Measurements from ENCODE around the gene DUSP15.

DUSP15 gene

DNA sequence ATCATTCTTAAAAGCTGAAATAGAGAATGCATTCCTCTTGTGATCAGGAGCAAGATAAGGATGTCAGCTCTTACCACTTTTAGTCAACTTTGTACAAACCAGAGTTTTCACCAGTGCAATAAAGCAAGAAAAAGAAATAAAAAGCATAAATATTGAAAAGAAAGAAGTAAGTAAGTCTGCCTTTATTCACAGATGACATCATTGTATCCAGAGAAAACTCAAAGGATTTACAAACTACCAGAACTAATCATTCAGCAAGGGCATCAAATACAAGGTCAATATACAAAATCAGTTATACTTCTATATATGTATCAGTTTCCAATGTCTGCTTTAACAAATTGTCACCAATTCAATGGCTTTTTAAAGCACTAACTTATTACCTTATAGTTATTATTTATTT is 13.5 kb upstream of the DUSP15 start:
- H3K27ac ChIP-seq (ENCODE audit: low read length): no peak overlapping the region
- H3K4me1 ChIP-seq (ENCODE audit: insufficient read depth, low read length): no peaks in the 10 kb centered on the region
- H3K9ac ChIP-seq (ENCODE audit: low read depth, low read length): no peak overlapping the region
- H3K9me3 ChIP-seq (ENCODE audit: insufficient read depth, low read depth, low read length): no peaks in the 10 kb centered on the region
- H3K4me3 ChIP-seq (ENCODE audit: low read length): no peak overlapping the region
- peaks cover 4% of the 10 kb centered on the region for H3K27me3 ChIP-seq (ENCODE audit: insufficient read depth, low read length)
- no peaks in the 10 kb centered on the region for H3K36me3 ChIP-seq (ENCODE audit: insufficient read depth, low read depth, low read length)

DNA sequence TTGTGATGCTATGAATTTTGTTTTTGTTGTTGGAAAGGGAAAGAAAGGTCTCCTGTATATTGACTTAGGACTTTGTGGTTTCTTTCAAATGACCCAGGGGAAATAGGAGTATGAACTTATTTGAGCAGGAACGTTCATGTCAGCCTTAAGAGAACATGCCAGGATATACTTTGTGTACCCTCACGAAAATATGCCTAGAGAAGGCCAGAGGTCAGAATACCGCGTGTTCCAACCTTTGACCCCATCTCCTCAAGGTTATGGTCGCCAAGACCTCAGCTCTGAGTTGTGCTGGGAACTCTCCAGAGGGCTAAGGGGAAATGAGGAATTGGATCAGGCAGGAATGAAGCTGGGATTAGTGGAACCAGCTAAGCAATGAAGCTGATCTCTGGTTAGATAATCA is 11.6 kb upstream of the DUSP15 start:
- Histone ChIP-seq H3K9ac (ENCODE audit: low read depth, low read length) (no peak overlapping the region), H3K27ac (ENCODE audit: low read length) (no peak overlapping the region), H3K27me3 (ENCODE audit: insufficient read depth, low read length) (peaks cover 10% of the 10 kb centered on the region), H3K9me3 (ENCODE audit: insufficient read depth, low read depth, low read length) (no peaks in the 10 kb centered on the region), H3K4me3 (ENCODE audit: low read length) (no peak overlapping the region), H3K36me3 (ENCODE audit: insufficient read depth, low read depth, low read length) (no peaks in the 10 kb centered on the region), H3K4me1 (ENCODE audit: insufficient read depth, low read length) (no peaks in the 10 kb centered on the region)

DNA sequence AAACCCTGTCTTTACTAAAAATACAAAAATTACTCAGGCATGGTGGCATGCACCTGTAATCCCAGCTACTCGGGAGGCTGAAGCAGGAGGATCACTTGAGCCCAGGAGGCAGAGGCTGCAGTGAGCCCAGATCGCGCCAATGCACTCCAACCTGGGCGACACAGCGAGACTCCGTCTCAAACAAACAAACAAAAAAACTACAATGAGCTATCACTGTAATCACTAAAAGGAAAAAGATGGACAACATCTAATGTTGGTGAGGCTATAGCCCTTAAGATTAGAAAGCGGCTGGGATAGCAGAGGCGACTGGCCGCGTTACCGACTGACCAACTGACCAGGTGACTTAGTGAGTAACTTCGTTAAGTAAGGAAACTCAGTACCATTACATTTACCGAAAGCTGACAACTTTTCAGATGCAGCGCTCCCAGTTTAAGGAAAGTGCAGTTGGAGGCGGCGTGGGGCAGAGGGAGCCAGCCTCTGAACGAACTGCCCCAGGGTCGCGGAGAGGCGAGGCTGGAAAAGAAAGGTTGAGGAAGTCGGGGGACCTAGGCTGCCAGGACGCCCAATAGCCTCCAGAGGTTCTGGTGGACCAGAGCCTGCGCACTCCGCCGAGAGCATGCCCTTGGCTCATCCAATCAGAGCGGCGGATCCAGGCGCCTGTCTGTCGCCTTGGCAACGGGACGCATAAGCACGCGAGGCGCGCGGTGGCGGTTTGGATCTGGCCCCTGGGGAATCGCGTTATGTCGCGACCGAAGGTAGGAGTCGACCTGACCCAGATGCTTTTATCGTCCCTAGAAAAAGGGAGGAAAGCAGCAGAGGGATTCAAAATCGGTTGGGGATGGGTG is 9.0 kb upstream of the DUSP15 start:
- H3K27ac ChIP-seq (ENCODE audit: low read length): no peak overlapping the region
- H3K4me1 ChIP-seq (ENCODE audit: insufficient read depth, low read length): no peaks in the 10 kb centered on the region
- no peaks in the 10 kb centered on the region for H3K36me3 ChIP-seq (ENCODE audit: insufficient read depth, low read depth, low read length)
- H3K9me3 ChIP-seq (ENCODE audit: insufficient read depth, low read depth, low read length): no peaks in the 10 kb centered on the region
- H3K27me3 ChIP-seq (ENCODE audit: insufficient read depth, low read length): peaks cover 10% of the 10 kb centered on the region
- peak overlapping the region; percentile 82 for H3K4me3 ChIP-seq (ENCODE audit: low read length)
- H3K9ac ChIP-seq (ENCODE audit: low read depth, low read length): peak overlapping the region; percentile 62; the same call in 1 of the 2 replicates

DNA sequence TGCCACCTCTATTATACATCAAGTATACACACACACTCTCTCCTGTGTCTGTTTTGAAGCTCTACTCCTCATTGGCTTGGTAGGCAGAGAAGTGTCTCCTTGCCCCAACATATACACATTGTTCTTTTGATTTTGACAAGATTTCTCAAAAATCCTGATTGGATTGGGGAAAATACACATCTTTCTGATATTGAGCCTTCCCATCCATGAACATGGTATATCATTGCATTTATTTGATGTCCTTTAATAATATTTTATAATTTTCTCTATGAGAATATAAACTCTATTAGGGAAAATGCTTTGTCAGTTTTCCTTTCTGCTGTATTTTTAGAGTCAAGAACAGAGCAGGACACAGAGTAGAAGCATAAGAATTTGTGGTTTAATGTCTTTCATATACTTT is 7.4 kb upstream of the DUSP15 start:
- H3K9me3 ChIP-seq (ENCODE audit: insufficient read depth, low read depth, low read length): no peaks in the 10 kb centered on the region
- H3K36me3 ChIP-seq (ENCODE audit: insufficient read depth, low read depth, low read length): no peaks in the 10 kb centered on the region
- peaks cover 14% of the 10 kb centered on the region for H3K27me3 ChIP-seq (ENCODE audit: insufficient read depth, low read length)
- no peak overlapping the region for H3K4me3 ChIP-seq (ENCODE audit: low read length)
- H3K4me1 ChIP-seq (ENCODE audit: insufficient read depth, low read length): no peaks in the 10 kb centered on the region
- H3K27ac ChIP-seq (ENCODE audit: low read length): no peak overlapping the region
- no peak overlapping the region for H3K9ac ChIP-seq (ENCODE audit: low read depth, low read length)

DNA sequence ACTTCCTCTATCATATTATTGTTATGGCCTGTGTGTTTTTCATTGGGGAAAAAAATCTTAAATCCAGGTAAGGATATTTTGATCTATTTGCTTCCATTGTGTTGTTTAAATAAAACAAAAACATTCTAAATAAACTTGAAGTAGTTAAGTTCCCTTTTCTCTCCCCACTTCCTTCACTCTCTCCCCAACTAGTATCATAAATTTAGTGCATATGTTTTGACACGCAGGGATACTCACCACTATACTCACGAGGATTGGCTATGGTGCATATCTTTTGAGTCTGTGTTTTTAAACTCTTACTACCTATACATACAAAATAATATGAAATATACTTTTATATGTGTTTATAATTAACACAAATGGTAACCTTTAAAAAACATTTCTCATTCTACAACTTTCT is 5.3 kb upstream of the DUSP15 start:
- Histone ChIP-seq H3K9me3 (ENCODE audit: insufficient read depth, low read depth, low read length) (no peaks in the 10 kb centered on the region), H3K9ac (ENCODE audit: low read depth, low read length) (no peak overlapping the region), H3K27me3 (ENCODE audit: insufficient read depth, low read length) (peaks cover 28% of the 10 kb centered on the region), H3K27ac (ENCODE audit: low read length) (no peak overlapping the region), H3K36me3 (ENCODE audit: insufficient read depth, low read depth, low read length) (no peaks in the 10 kb centered on the region), H3K4me1 (ENCODE audit: insufficient read depth, low read length) (no peaks in the 10 kb centered on the region), H3K4me3 (ENCODE audit: low read length) (no peak overlapping the region)

DNA sequence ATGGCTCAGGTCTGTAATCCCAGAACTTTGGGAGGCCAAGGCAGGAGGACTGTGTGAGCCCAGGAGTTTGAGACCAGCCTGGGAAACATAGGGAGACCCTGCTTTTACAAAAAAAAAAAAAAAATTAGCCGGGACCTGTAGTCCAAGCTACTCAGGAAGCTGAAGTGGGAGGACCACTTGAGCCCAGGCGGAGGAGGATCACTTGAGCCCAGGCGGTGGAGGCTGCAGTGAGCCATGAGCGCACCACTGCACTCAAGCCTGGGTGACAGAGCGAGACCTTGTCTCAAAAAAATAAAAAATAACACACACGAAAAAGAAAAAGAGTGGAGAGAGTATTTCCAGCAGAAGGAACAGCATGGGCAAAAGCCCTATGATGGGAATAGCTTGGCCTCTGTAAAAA is 2.1 kb upstream of the DUSP15 start:
- Histone ChIP-seq H3K4me1 (ENCODE audit: insufficient read depth, low read length) (no peaks in the 10 kb centered on the region), H3K27ac (ENCODE audit: low read length) (no peak overlapping the region), H3K36me3 (ENCODE audit: insufficient read depth, low read depth, low read length) (no peaks in the 10 kb centered on the region), H3K9ac (ENCODE audit: low read depth, low read length) (no peak overlapping the region), H3K4me3 (ENCODE audit: low read length) (no peak overlapping the region), H3K9me3 (ENCODE audit: insufficient read depth, low read depth, low read length) (no peaks in the 10 kb centered on the region), H3K27me3 (ENCODE audit: insufficient read depth, low read length) (peaks cover 45% of the 10 kb centered on the region)

DNA sequence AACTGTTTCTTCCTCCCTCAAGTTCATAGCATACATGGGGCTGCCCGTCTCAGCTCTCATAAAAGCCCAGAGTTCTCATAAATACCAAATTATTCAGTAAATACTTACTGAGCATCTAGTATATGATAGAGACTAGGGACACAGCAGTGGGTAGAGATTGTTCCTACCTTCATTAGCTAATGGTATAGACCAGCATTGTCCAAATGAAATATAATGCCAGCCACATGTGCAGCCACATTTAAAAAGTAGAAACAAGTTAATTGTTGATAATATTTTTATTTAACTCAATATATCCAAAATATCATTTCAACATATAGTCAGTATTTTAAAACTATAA is 1.3 kb upstream of the DUSP15 start:
- no peaks in the 10 kb centered on the region for H3K36me3 ChIP-seq (ENCODE audit: insufficient read depth, low read depth, low read length)
- no peaks in the 10 kb centered on the region for H3K9me3 ChIP-seq (ENCODE audit: insufficient read depth, low read depth, low read length)
- H3K27ac ChIP-seq (ENCODE audit: low read length): no peak overlapping the region
- peaks cover 45% of the 10 kb centered on the region for H3K27me3 ChIP-seq (ENCODE audit: insufficient read depth, low read length)
- no peaks in the 10 kb centered on the region for H3K4me1 ChIP-seq (ENCODE audit: insufficient read depth, low read length)
- H3K4me3 ChIP-seq (ENCODE audit: low read length): no peak overlapping the region
- H3K9ac ChIP-seq (ENCODE audit: low read depth, low read length): no peak overlapping the region

DNA sequence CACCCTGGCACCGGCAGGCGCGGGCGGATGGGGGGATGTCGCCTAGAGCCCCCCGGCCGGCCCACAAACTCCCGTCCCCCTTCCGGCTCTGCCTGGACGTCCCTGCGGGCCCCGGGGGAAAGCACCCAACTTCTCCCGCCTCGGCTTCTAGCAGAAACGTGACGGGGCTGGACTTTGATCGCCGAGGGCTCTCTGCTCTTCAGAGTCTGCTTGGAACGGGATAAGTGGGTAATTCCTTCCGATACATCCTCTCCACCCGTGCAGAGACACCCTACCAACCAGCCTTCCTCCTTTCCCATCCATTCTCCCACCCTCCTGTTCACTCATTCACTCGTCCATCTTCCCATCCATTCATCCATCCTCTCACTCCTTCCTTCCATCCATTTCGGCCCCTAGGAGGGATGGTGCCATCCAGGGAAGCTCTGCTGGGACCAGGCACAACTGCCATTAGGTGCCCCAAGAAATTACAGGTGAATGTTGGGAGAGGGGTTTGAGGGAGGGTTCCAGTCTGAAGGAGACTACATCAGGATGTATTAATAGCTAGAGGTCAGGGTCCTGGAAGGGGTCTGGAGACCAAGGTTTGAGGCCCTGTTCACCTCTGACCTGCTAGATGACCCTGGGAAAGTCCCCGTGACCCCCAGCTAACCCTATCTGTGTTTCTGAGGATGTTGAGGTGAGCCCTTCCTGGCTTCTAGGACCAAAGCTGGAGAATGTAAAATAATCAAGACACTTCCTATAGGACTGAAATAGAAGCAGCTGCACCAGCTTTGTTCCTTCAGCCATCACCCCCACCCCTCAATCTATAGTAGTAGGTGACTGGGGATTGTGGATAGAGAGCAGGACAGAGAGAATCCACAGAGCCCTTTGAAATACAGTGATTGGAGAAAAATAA is 645 bp upstream of the DUSP15 start:
- peak overlapping the region; percentile 66; the same call in 1 of the 2 replicates for H3K9ac ChIP-seq (ENCODE audit: low read depth, low read length)

DNA sequence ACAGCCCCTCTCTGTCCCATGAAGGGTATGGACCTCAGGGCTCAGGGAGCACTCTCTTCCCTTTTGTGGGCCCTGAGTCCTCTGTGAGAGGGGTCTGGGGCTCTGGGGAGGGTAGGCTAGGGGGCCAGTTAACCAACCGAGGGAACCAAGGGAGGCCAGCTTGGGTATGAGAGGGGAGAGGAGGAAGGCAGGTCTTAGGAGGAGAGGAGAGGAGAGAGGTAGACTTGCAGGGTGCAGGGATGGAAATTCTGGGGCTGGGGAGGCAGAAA is 720 bp downstream of the DUSP15 start:
- Histone ChIP-seq H3K4me3 (ENCODE audit: low read length) (peak overlapping the region; percentile 63), H3K36me3 (ENCODE audit: insufficient read depth, low read depth, low read length) (no peaks in the 10 kb centered on the region), H3K4me1 (ENCODE audit: insufficient read depth, low read length) (no peaks in the 10 kb centered on the region), H3K27ac (ENCODE audit: low read length) (no peak overlapping the region), H3K27me3 (ENCODE audit: insufficient read depth, low read length) (peaks cover 45% of the 10 kb centered on the region), H3K9ac (ENCODE audit: low read depth, low read length) (peak overlapping the region; percentile 66; the same call in 1 of the 2 replicates), H3K9me3 (ENCODE audit: insufficient read depth, low read depth, low read length) (no peaks in the 10 kb centered on the region)

More for the DNA sequence above, 645 bp upstream of the DUSP15 start:
- Histone ChIP-seq H3K27ac (ENCODE audit: low read length) (no peak overlapping the region), H3K27me3 (ENCODE audit: insufficient read depth, low read length) (peaks cover 45% of the 10 kb centered on the region), H3K4me3 (ENCODE audit: low read length) (peak overlapping the region; percentile 63), H3K9me3 (ENCODE audit: insufficient read depth, low read depth, low read length) (no peaks in the 10 kb centered on the region), H3K4me1 (ENCODE audit: insufficient read depth, low read length) (no peaks in the 10 kb centered on the region), H3K36me3 (ENCODE audit: insufficient read depth, low read depth, low read length) (no peaks in the 10 kb centered on the region)

DNA sequence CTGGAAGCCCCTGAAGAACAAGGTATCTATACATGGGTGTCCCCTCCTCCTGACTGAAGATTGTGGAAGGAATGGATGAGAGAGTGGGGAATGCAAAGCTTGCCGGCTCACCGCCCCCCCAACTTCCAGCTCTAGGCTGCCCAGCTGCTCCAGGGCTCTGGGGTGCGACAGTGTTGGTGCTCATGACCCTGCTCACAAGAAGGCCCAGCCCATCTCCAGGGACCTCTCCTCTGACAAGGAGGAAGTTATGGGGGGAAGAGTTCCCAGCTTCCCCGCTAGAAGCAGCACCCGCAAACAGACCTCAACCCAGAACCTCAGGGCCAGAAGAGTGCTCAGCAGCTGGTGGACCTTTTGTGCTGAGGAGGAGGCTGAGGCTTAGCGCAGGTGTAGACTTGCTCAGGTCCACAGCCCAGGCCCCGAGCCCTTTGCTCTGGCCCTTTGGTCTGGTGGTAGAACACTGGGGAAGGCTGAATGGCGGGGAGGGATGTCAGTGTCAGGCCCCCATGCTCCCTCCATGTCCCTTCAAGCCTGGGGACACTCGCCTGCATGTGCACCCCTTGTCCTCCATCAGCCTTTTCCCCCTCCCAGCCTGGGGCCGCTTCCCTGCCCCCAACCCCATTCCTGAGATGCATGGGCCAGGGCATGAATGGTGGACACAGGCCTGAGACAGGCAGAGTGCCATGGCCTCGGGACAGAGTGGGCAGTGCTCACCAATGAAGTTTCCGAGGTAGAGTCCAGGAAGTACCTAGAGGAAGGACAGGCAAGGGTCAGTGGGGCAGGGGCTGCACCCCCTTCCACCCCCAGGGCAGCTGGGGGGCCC is 1.3 kb downstream of the DUSP15 start:
- no peaks in the 10 kb centered on the region for H3K4me1 ChIP-seq (ENCODE audit: insufficient read depth, low read length)
- no peak overlapping the region for H3K27ac ChIP-seq (ENCODE audit: low read length)
- no peaks in the 10 kb centered on the region for H3K36me3 ChIP-seq (ENCODE audit: insufficient read depth, low read depth, low read length)
- H3K27me3 ChIP-seq (ENCODE audit: insufficient read depth, low read length): peaks cover 45% of the 10 kb centered on the region
- H3K4me3 ChIP-seq (ENCODE audit: low read length): no peak overlapping the region
- H3K9ac ChIP-seq (ENCODE audit: low read depth, low read length): no peak overlapping the region
- H3K9me3 ChIP-seq (ENCODE audit: insufficient read depth, low read depth, low read length): no peaks in the 10 kb centered on the region

DNA sequence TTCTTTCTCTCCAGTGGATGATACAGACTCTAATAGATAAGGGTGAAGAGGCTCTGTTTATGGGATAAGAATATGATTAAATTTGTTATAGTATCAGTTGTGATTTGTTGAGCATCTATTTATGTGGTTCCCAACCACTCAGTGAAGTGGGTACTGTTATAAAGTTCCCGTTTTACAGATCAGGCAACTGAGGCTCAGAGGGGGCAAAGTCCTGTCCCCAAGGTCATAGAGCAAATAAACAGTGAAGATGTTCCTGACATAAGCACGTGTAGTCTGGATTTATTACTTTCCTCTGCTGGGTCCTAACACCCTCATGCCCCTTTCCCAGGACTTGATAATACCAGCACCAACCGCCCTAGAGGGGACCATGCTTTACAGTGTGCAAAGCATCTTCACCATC is 4.1 kb downstream of the DUSP15 start:
- Histone ChIP-seq H3K4me1 (ENCODE audit: insufficient read depth, low read length) (peaks cover 3% of the 10 kb centered on the region; the same call in 1 of the 2 replicates), H3K27ac (ENCODE audit: low read length) (no peak overlapping the region), H3K9me3 (ENCODE audit: insufficient read depth, low read depth, low read length) (no peaks in the 10 kb centered on the region), H3K9ac (ENCODE audit: low read depth, low read length) (no peak overlapping the region), H3K4me3 (ENCODE audit: low read length) (no peak overlapping the region), H3K27me3 (ENCODE audit: insufficient read depth, low read length) (peaks cover 31% of the 10 kb centered on the region), H3K36me3 (ENCODE audit: insufficient read depth, low read depth, low read length) (no peaks in the 10 kb centered on the region)

Data from iPS-20b (cell line).